Metanephros (tissue), 1 donor: ENCODE results near the gene DEFB123. TPM values are rescaled to one million over a fixed set of nuclear protein-coding genes. Genes with fewer than 3 reads are reported as not detected.

Source experiments
- total RNA-seq: library from RNA; depleted of rRNA; stranded (reverse); fragments of >200 nt; gene quantifications from one replicate; pipeline ENCODE4 v1.2.3, GENCODE V29; 2014

Gene DEFB123, protein sequence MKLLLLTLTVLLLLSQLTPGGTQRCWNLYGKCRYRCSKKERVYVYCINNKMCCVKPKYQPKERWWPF
- not detected for total RNA-seq

DNA sequence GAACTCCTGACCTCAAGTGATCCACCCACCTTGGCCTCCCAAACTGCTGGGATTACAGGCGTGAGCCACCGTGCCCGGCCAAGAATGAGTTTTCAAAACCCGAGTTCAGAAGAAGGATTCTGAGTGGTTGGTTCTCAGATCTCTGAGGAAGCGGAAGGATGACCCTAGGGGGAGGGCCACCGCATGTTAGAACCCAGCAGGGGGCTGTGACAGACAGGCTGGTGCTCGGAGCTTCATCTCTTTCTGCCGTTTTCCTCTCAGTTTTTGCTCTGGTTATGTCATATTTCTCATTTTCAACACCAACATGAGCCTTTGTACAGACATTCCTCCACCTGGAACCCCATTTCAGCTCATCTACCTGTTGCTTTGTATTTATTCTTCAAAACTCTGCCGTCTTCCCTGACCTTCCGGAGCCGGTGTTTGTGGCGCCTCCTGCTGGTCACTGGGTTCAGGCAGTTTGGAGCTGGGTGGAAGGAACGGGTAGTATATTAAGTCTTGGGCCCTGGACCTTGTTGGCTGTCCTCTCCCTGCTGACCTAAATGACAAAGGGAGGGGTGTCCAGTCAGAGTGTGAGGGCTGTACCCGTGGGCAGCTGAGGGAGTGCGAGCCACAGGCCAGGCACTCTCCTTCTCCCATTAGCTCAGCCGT is at the start of gene DEFB123:
Gene DEFB123 (plus strand): TSS at position 621 of the 648 bp plus-strand sequence. CDS start 67 bp downstream, outside the sequence.

DNA sequence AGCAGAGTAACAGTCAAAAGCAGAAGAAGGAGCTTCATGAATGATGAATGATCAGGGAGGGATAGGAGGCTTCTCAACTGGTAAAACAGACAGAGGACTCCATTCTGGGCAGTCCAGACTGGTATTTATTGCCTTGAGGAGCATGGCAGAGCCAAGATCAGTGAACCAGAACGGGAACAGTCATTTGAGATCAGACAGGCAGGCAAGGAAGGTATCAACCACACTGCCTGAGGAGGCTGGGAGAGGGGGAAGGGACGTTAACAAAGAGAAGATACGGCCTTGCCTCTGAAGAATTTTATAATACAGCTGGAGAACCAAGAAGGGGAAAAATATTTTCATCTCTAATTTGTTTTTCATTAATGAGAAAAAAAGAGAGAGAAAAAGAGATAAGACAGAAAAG is 34.3 kb upstream of the DEFB123 start, which contains the start of gene DEFB121:
Gene DEFB121 (minus strand): TSS at position 101 of the 400 bp plus-strand sequence. CDS start 63 bp downstream, at position 38.

DNA sequence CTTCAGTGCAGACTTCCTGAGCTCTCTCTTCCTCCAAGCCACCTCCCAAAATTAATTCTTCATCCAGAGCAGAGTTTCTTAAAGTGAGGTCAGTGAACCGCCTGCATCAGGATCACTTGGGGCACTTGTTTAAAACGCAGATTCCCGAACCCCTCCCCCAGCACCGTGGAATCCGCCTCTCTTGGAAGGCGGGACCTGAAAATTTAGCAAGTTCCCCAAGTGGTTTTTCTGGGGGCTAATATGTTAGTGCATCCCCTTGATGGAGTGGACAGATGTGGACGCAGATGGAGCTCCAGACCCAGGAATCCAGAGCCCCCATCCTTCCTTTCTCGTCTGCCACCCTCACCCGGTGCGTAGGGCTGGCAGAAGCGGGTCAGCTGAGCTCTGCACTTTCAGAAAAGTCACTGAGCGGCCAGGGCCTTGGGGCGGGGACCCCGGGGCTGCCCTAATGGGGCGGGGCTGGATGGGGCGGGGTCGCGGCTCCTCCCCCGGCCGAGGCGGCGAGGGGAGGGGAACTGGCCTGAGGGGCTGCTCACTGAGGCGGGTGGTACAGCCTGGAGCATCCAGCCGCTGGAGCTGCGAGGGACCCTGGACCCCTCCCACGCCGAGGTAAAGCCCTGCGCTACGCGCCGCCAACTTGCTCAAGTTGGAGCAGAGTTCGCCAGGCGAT is 34.5 kb downstream of the DEFB123 start, which contains the start of the genes DEFB124 and REM1:
Gene DEFB124 (minus strand): TSS at position 370 of the 670 bp plus-strand sequence. CDS start 2,114 bp downstream, outside the sequence.
Gene REM1 (plus strand): TSS at position 531 of the 670 bp plus-strand sequence. CDS start 1,158 bp downstream, outside the sequence.

Other genes with a start within 250 kb of the DEFB123 start
- not detected for gene DEFB115, start 183.0 kb upstream of the DEFB123 start, total RNA-seq
- not detected for gene DEFB116, start 132.0 kb upstream of the DEFB123 start, total RNA-seq
- not detected for gene DEFB118, start 72.0 kb upstream of the DEFB123 start, total RNA-seq
- not detected for gene DEFB119, start 50.0 kb upstream of the DEFB123 start, total RNA-seq
- not detected for gene DEFB121, start 34.4 kb upstream of the DEFB123 start, total RNA-seq
- gene DEFB124, start 34.5 kb downstream of the DEFB123 start, total RNA-seq = not detected
- 2.8 TPM for gene REM1, start 34.7 kb downstream of the DEFB123 start, total RNA-seq
- gene HM13, start 73.8 kb downstream of the DEFB123 start, total RNA-seq = 79.2 TPM
- 748 TPM for gene ID1, start 164.7 kb downstream of the DEFB123 start, total RNA-seq
- 4.5 TPM for gene COX4I2, start 197.3 kb downstream of the DEFB123 start, total RNA-seq